GM10266 (cell line): ENCODE results near the gene LRMDA.

Experiments used
- DNase-seq: peaks from one replicate; pipeline ENCODE4 v3.0.0; 2012; ENCODE audit errors: extremely low spot score
- CTCF ChIP-seq: IDR thresholded peaks from 2 replicates; pipeline ENCODE4 v1.5.1; 2012; ENCODE audit warnings: mild to moderate bottlenecking, low read depth; ENCODE audit not compliant: control insufficient read depth, insufficient read depth; ENCODE audit errors: missing control alignments

Gene LRMDA

GRCh38 chr10:75434291-75434690 is 2.9 kb downstream of the LRMDA start:
- no peak for TF ChIP-seq CTCF

GRCh38 chr10:75435291-75435690 is 3.9 kb downstream of the LRMDA start:
- no peak for DNase-seq
- TF ChIP-seq CTCF: no peak

More at GRCh38 chr10:75434291-75434690, 2.9 kb downstream of the LRMDA start:
- no peak for DNase-seq

- no peak for TF ChIP-seq CTCF
- no peak for DNase-seq
Measured at GRCh38 chr10:75436896-75437295, 5.5 kb downstream of the LRMDA start.

- TF ChIP-seq CTCF: no peak
Measured at GRCh38 chr10:75437693-75438092, 6.3 kb downstream of the LRMDA start.

GRCh38 chr10:75438275-75438674 is 6.9 kb downstream of the LRMDA start:
- DNase-seq: no peak
- TF ChIP-seq CTCF: no peak

More at GRCh38 chr10:75437693-75438092, 6.3 kb downstream of the LRMDA start:
- DNase-seq: no peak

GRCh38 chr10:75439811-75440210 is 8.4 kb downstream of the LRMDA start:
- no peak for DNase-seq
- TF ChIP-seq CTCF: no peak

GRCh38 chr10:75440271-75440793 is 8.9 kb downstream of the LRMDA start:
- DNase-seq: no peak
- TF ChIP-seq CTCF: no peak
